ENCODE data around the gene GLI1. TPM values are rescaled to one million over a fixed set of nuclear protein-coding genes. Genes with fewer than 3 reads are reported as not detected.

Gene GLI1
- total and polyA plus RNA-seq, 2 donors (not counting 1 experiment from before 2014, with no cell fraction given): 0.40 to 2.0 TPM

GRCh38 chr12:57467212-57467874 lies 7.8 kb downstream of the GLI1 start:
- Histone ChIP-seq H3K27ac (ENCODE audit: insufficient read depth, low read length) (no peak overlapping the region), H3K9ac (ENCODE audit: insufficient read depth, low read length) (no peak overlapping the region), H3K4me1 (ENCODE audit: control insufficient read depth, extremely low read depth, insufficient read depth, low read length) (no peaks in the 10 kb centered on the region), H4K20me1 (ENCODE audit: control insufficient read depth, extremely low read depth, insufficient read depth, low read length) (no peaks in the 10 kb centered on the region), H3K9me3 (ENCODE audit: control insufficient read depth, insufficient read depth, low read depth, low read length) (no peaks in the 10 kb centered on the region), H2AFZ (ENCODE audit: low read length) (no peak overlapping the region), H3K27me3 (ENCODE audit: control insufficient read depth, insufficient read depth, low read length) (peaks cover 18% of the 10 kb centered on the region), H3K79me2 (ENCODE audit: control insufficient read depth, insufficient read depth, low read length) (no peaks in the 10 kb centered on the region), H3K4me3 (replicated peaks in 1 of 4; ENCODE audit: control extremely low read depth in 1 of 4, insufficient read depth in 1 of 4, low read depth in 3 of 4, low read length in 4 of 4) (no peak overlapping the region), H3K36me3 (ENCODE audit: control insufficient read depth, insufficient read depth, low read length) (no peaks in the 10 kb centered on the region), H3K4me2 (ENCODE audit: extremely low read depth, insufficient read depth, low read length) (no peak overlapping the region)
- TF ChIP-seq CTCF (conservative IDR thresholded peaks at IDR 0.05 in 1 of 2, IDR thresholded peaks at IDR 0.05 in 1 of 2; ENCODE audit: low read depth in 1 of 2, low read length in 2 of 2) (no peak), EZH2 (IDR thresholded peaks at IDR 0.05; ENCODE audit: low read length, missing control alignments) (no peak)
- DNase-seq (ENCODE audit: low read depth in 2 of 2): no peak

- H3K4me2 ChIP-seq (ENCODE audit: extremely low read depth, insufficient read depth, low read length): no peak overlapping the region
- H4K20me1 ChIP-seq (ENCODE audit: control insufficient read depth, extremely low read depth, insufficient read depth, low read length): no peaks in the 10 kb centered on the region
- no peak overlapping the region for H3K27ac ChIP-seq (ENCODE audit: insufficient read depth, low read length)
- no peak for DNase-seq (ENCODE audit: low read depth in 2 of 2)
- no peak overlapping the region for H3K4me3 ChIP-seq (replicated peaks in 1 of 4; ENCODE audit: control extremely low read depth in 1 of 4, insufficient read depth in 1 of 4, low read depth in 3 of 4, low read length in 4 of 4)
- H3K36me3 ChIP-seq (ENCODE audit: control insufficient read depth, insufficient read depth, low read length): no peaks in the 10 kb centered on the region
- no peak overlapping the region for H2AFZ ChIP-seq (ENCODE audit: low read length)
- peaks cover 24% of the 10 kb centered on the region for H3K27me3 ChIP-seq (ENCODE audit: control insufficient read depth, insufficient read depth, low read length)
- no peak for TF ChIP-seq CTCF (conservative IDR thresholded peaks at IDR 0.05 in 1 of 2, IDR thresholded peaks at IDR 0.05 in 1 of 2; ENCODE audit: low read depth in 1 of 2, low read length in 2 of 2)
- H3K79me2 ChIP-seq (ENCODE audit: control insufficient read depth, insufficient read depth, low read length): no peaks in the 10 kb centered on the region
- no peaks in the 10 kb centered on the region for H3K4me1 ChIP-seq (ENCODE audit: control insufficient read depth, extremely low read depth, insufficient read depth, low read length)
- H3K9me3 ChIP-seq (ENCODE audit: control insufficient read depth, insufficient read depth, low read depth, low read length): no peaks in the 10 kb centered on the region
- H3K9ac ChIP-seq (ENCODE audit: insufficient read depth, low read length): no peak overlapping the region
These were observed 8.3 kb downstream of the GLI1 start for GRCh38 chr12:57467915-57468314.

GRCh38 chr12:57469296-57470164 lies 9.9 kb downstream of the GLI1 start:
- H3K27me3 ChIP-seq (ENCODE audit: control insufficient read depth, insufficient read depth, low read length): peaks cover 38% of the 10 kb centered on the region
- H4K20me1 ChIP-seq (ENCODE audit: control insufficient read depth, extremely low read depth, insufficient read depth, low read length): no peaks in the 10 kb centered on the region
- H3K9ac ChIP-seq (ENCODE audit: insufficient read depth, low read length): no peak overlapping the region
- TF ChIP-seq EZH2 (IDR thresholded peaks at IDR 0.05; ENCODE audit: low read length, missing control alignments): no peak
- TF ChIP-seq CTCF (conservative IDR thresholded peaks at IDR 0.05 in 1 of 2, IDR thresholded peaks at IDR 0.05 in 1 of 2; ENCODE audit: low read depth in 1 of 2, low read length in 2 of 2): no peak
- H3K79me2 ChIP-seq (ENCODE audit: control insufficient read depth, insufficient read depth, low read length): no peaks in the 10 kb centered on the region
- no peak overlapping the region for H3K4me3 ChIP-seq (replicated peaks in 1 of 4; ENCODE audit: control extremely low read depth in 1 of 4, insufficient read depth in 1 of 4, low read depth in 3 of 4, low read length in 4 of 4)
- DNase-seq (ENCODE audit: low read depth in 2 of 2): no peak
- H3K9me3 ChIP-seq (ENCODE audit: control insufficient read depth, insufficient read depth, low read depth, low read length): no peaks in the 10 kb centered on the region
- no peak overlapping the region for H3K4me2 ChIP-seq (ENCODE audit: extremely low read depth, insufficient read depth, low read length)
- H3K4me1 ChIP-seq (ENCODE audit: control insufficient read depth, extremely low read depth, insufficient read depth, low read length): no peaks in the 10 kb centered on the region
- no peak overlapping the region for H3K27ac ChIP-seq (ENCODE audit: insufficient read depth, low read length)
- no peaks in the 10 kb centered on the region for H3K36me3 ChIP-seq (ENCODE audit: control insufficient read depth, insufficient read depth, low read length)
- no peak overlapping the region for H2AFZ ChIP-seq (ENCODE audit: low read length)

All from fibroblast of lung (primary cell).